ENCODE results near the gene PSMC5. TPM values are rescaled to one million over a fixed set of nuclear protein-coding genes. Genes with fewer than 3 reads are reported as not detected.

Gene PSMC5
- total and polyA plus RNA-seq, 9 of the 15 experiments (the other 6 are each of a cell fraction or from before 2014, with no cell fraction given), result 89.2 to 393 (median 161) TPM

GRCh38 chr17:63848834-63849689, 21.8 kb downstream of the PSMC5 start (continued):
- TF ChIP-seq, protein P1, sequence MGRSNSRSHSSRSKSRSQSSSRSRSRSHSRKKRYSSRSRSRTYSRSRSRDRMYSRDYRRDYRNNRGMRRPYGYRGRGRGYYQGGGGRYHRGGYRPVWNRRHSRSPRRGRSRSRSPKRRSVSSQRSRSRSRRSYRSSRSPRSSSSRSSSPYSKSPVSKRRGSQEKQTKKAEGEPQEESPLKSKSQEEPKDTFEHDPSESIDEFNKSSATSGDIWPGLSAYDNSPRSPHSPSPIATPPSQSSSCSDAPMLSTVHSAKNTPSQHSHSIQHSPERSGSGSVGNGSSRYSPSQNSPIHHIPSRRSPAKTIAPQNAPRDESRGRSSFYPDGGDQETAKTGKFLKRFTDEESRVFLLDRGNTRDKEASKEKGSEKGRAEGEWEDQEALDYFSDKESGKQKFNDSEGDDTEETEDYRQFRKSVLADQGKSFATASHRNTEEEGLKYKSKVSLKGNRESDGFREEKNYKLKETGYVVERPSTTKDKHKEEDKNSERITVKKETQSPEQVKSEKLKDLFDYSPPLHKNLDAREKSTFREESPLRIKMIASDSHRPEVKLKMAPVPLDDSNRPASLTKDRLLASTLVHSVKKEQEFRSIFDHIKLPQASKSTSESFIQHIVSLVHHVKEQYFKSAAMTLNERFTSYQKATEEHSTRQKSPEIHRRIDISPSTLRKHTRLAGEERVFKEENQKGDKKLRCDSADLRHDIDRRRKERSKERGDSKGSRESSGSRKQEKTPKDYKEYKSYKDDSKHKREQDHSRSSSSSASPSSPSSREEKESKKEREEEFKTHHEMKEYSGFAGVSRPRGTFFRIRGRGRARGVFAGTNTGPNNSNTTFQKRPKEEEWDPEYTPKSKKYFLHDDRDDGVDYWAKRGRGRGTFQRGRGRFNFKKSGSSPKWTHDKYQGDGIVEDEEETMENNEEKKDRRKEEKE (IDR thresholded peaks at IDR 0.05; ENCODE audit: borderline replicate concordance in 1 of 2, control insufficient read depth in 1 of 2, low read depth in 2 of 2, low read length in 1 of 2), result peak in 1 of 2 experiments; percentile 99; a peak in 2 of 4 replicates
- TF ChIP-seq TEAD4 (IDR thresholded peaks at IDR 0.05; ENCODE audit: low read length) (peak; percentile 5), TEAD4 (CRISPR knock-in tag; IDR thresholded peaks at IDR 0.05; ENCODE audit: borderline replicate concordance) (0 out of 2 replicates have a peak, but pooled peaks have one; percentile 52), CCAR2 (IDR thresholded peaks at IDR 0.05; ENCODE audit: low read depth, low read length) (no peak), HOMEZ (CRISPR knock-in tag; IDR thresholded peaks at IDR 0.05) (0 out of 2 replicates have a peak, but pooled peaks have one; percentile 77), ZC3H11A (IDR thresholded peaks at IDR 0.05; ENCODE audit: low read depth, low read length) (no peak), ZNF766 (CRISPR knock-in tag; conservative IDR thresholded peaks at IDR 0.05) (peak; percentile 92), SAP30 (IDR thresholded peaks at IDR 0.05; ENCODE audit: borderline replicate concordance, insufficient read depth, low read depth, low read length, poor library complexity, severe bottlenecking) (no peak), SMARCA4 (IDR thresholded peaks at IDR 0.05) (no peak), HEY1 (CRISPR knock-in tag; IDR thresholded peaks at IDR 0.05; ENCODE audit: borderline replicate concordance) (no peak; the same call in 1 of the 2 replicates), CREB1 (IDR thresholded peaks at IDR 0.05) (peak; percentile 93), CREB1 (CRISPR knock-in tag; IDR thresholded peaks at IDR 0.05) (peak; percentile 98), NR2F6 (CRISPR knock-in tag; IDR thresholded peaks at IDR 0.05) (no peak), SP2 (IDR thresholded peaks at IDR 0.05; ENCODE audit: extremely low read depth, low read depth, low read length, poor library complexity, severe bottlenecking) (no peak), ZNF133 (CRISPR knock-in tag; IDR thresholded peaks at IDR 0.05) (peak; percentile 49; the same call in 1 of the 2 replicates), L3MBTL2 (IDR thresholded peaks at IDR 0.05) (peak; percentile 100), ARNT (IDR thresholded peaks at IDR 0.05) (peak; percentile 77 to 84; a peak in 2 of 4 replicates), ZNF384 (IDR thresholded peaks at IDR 0.05; ENCODE audit: low read depth, low read length) (no peak), DMBX1 (CRISPR knock-in tag; IDR thresholded peaks at IDR 0.05; ENCODE audit: borderline replicate concordance) (peak; percentile 94), GATA2 (CRISPR knock-in tag; IDR thresholded peaks at IDR 0.05) (no peak), HNRNPUL1 (IDR thresholded peaks at IDR 0.05; ENCODE audit: low read length) (no peak), ZFP30 (CRISPR knock-in tag; IDR thresholded peaks at IDR 0.05; ENCODE audit: borderline replicate concordance) (no peak), MYC (IDR thresholded peaks at IDR 0.05; ENCODE audit: low read depth, low read length) (peak; percentile 78), MYC (CRISPR knock-in tag; IDR thresholded peaks at IDR 0.05; ENCODE audit: borderline replicate concordance, low read depth) (peak; percentile 92; the same call in 1 of the 2 replicates), LEF1 (IDR thresholded peaks at IDR 0.05) (peak; percentile 59; the same call in 1 of the 2 replicates)

Measured in K562 (cell line).